IMR-90 (cell line): ENCODE results near the gene IL17B. TPM values are rescaled to one million over a fixed set of nuclear protein-coding genes. Genes with fewer than 3 reads are reported as not detected.

Experiments used
- ATAC-seq: fragments of 200-7000 bp; cut with Tn5 transposase; 2 replicates; pipeline ENCODE4 v1.9.1; 2020; ENCODE audit warnings: low read depth, mild to moderate bottlenecking, moderate library complexity
- BruUV-seq: library from RNA; stranded (reverse); fragments of 400-500 nt; replicated peaks from 2 replicates; lab custom pipeline; 2021; lab: Mats Ljungman, UMichigan
- CTCF ChIA-PET: fragments of 300-600 bp; formaldehyde crosslinking; extraction: SDS; loops from one replicate; lab custom pipeline; 2021; ENCODE audit warnings: antibody characterized with exemption; lab: Yijun Ruan, JAX
- POLR2A ChIA-PET: fragments of 300-600 bp; sonication (Branson Sonifier 250); formaldehyde crosslinking; loops from one replicate; lab custom pipeline; 2022; ENCODE audit warnings: antibody characterized with exemption; ENCODE audit not compliant: unreplicated experiment; lab: Charles Lee
- DNase-seq: peaks from one replicate; pipeline ENCODE4 v3.0.0; 2013
- H2AFZ ChIP-seq: replicated peaks from 2 replicates; pipeline ENCODE3; 2013; ENCODE audit warnings: low read length, mild to moderate bottlenecking; ENCODE audit not compliant: poor library complexity
- H2AK5ac ChIP-seq: 2 replicates; pipeline ENCODE4 v1.6.1; 2013; ENCODE audit warnings: low read depth, low read length, inconsistent platforms
- H2AK9ac ChIP-seq: replicated peaks from 2 replicates; pipeline ENCODE3; 2013; ENCODE audit warnings: mild to moderate bottlenecking, low read depth, low read length, moderate library complexity; ENCODE audit not compliant: poor library complexity
- H2BK120ac ChIP-seq: 2 replicates; pipeline ENCODE4 v1.6.1; 2013; ENCODE audit warnings: low read depth, low read length, inconsistent platforms
- H2BK15ac ChIP-seq: 3 replicates; pipeline ENCODE4 v1.6.1; 2013; ENCODE audit warnings: low read depth, low read length, inconsistent platforms
- H2BK20ac ChIP-seq: 2 replicates; pipeline ENCODE4 v1.6.1; 2013; ENCODE audit warnings: low read depth, mild to moderate bottlenecking, inconsistent platforms, low read length, moderate library complexity
- H2BK5ac ChIP-seq: 2 replicates; pipeline ENCODE4 v1.6.1; 2013; ENCODE audit warnings: mild to moderate bottlenecking, low read depth, low read length, inconsistent platforms; ENCODE audit not compliant: poor library complexity, severe bottlenecking
- H3K14ac ChIP-seq: replicated peaks from 2 replicates; pipeline ENCODE4 v1.6.1; 2013; ENCODE audit warnings: low read depth, low read length, inconsistent platforms
- H3K18ac ChIP-seq: 2 replicates; pipeline ENCODE4 v1.6.1; 2013; ENCODE audit warnings: low read depth, low read length, control low read depth
- H3K23ac ChIP-seq: 2 replicates; pipeline ENCODE4 v1.6.1; 2013; ENCODE audit warnings: low read depth, low read length, inconsistent platforms
- H3K27ac ChIP-seq: 2 replicates; pipeline ENCODE4 v1.5.1; 2013; ENCODE audit warnings: mild to moderate bottlenecking, control low read depth, low read length; ENCODE audit not compliant: insufficient read depth
- H3K27me3 ChIP-seq: 2 replicates; pipeline ENCODE4 v1.6.1; 2013; ENCODE audit warnings: low read length; ENCODE audit not compliant: control insufficient read depth, insufficient read depth
- H3K36me3 ChIP-seq: 2 replicates; pipeline ENCODE4 v1.6.1; 2013; ENCODE audit warnings: low read length, mixed read lengths; ENCODE audit not compliant: control insufficient read depth, insufficient read depth
- H3K4ac ChIP-seq: 2 replicates; pipeline ENCODE4 v1.6.1; 2013; ENCODE audit warnings: low read depth, low read length, inconsistent platforms
- H3K4me1 ChIP-seq: 2 replicates; pipeline ENCODE4 v1.6.1; 2013; ENCODE audit warnings: low read length, mixed read lengths; ENCODE audit not compliant: control insufficient read depth, insufficient read depth
- H3K4me2 ChIP-seq: 2 replicates; pipeline ENCODE4 v1.6.1; 2013; ENCODE audit warnings: low read depth, mild to moderate bottlenecking, control low read depth, low read length, moderate library complexity
- H3K4me3 ChIP-seq: 2 replicates; pipeline ENCODE4 v1.5.1; 2013; ENCODE audit warnings: low read depth, mild to moderate bottlenecking, control low read depth, low read length, moderate library complexity; ENCODE audit not compliant: insufficient read depth
- H3K56ac ChIP-seq: 2 replicates; pipeline ENCODE4 v1.6.1; 2013; ENCODE audit warnings: low read length, inconsistent platforms; ENCODE audit not compliant: insufficient read depth; ENCODE audit errors: extremely low read depth
- H3K79me1 ChIP-seq, 2 experiments: 2 replicates each; pipeline ENCODE4 v1.6.1; 2013; ENCODE audit warnings: low read length in 2 of 2, inconsistent platforms in 1 of 2, low read depth in 1 of 2
- H3K9ac ChIP-seq: 2 replicates; pipeline ENCODE4 v1.6.1; 2013; ENCODE audit warnings: low read depth, low read length, control low read depth
- H3K9me1 ChIP-seq: 2 replicates; pipeline ENCODE4 v1.6.1; 2013; ENCODE audit warnings: low read length, inconsistent platforms; ENCODE audit not compliant: insufficient read depth
- H3K9me3 ChIP-seq: 2 replicates; pipeline ENCODE4 v1.6.1; 2013; ENCODE audit warnings: low read length; ENCODE audit not compliant: control insufficient read depth, insufficient read depth
- H4K20me1 ChIP-seq: 2 replicates; pipeline ENCODE4 v1.6.1; 2013; ENCODE audit warnings: low read length, inconsistent platforms; ENCODE audit not compliant: insufficient read depth
- H4K5ac ChIP-seq: 2 replicates; pipeline ENCODE4 v1.6.1; 2013; ENCODE audit warnings: mild to moderate bottlenecking, low read depth, low read length, control low read depth
- H4K8ac ChIP-seq, 2 experiments: 2 replicates each; pipeline ENCODE4 v1.6.1; 2013; ENCODE audit warnings: low read depth in 2 of 2, low read length in 2 of 2, control low read depth in 1 of 2, inconsistent platforms in 1 of 2
- H4K91ac ChIP-seq: 2 replicates; pipeline ENCODE4 v1.6.1; 2013; ENCODE audit warnings: low read depth, low read length, inconsistent platforms; ENCODE audit not compliant: insufficient read depth
- CHD1 ChIP-seq: IDR thresholded peaks from 2 replicates; pipeline ENCODE4 v1.6.1; 2012; ENCODE audit warnings: low read depth, low read length, improper control_type of control experiment
- MAFK ChIP-seq: IDR thresholded peaks from 2 replicates; pipeline ENCODE4 v1.6.1; 2012; ENCODE audit warnings: low read depth, low read length, improper control_type of control experiment
- SMC3 ChIP-seq: fragments of 150-350 bp; IDR thresholded peaks from 2 replicates; pipeline ENCODE4 v1.6.1; 2016; ENCODE audit warnings: low read depth, mild to moderate bottlenecking, antibody characterized with exemption, low read length, moderate library complexity
- USF2 ChIP-seq: fragments of 150-350 bp; IDR thresholded peaks from 2 replicates; pipeline ENCODE4 v1.6.1; 2017; ENCODE audit warnings: mild to moderate bottlenecking, antibody characterized with exemption, low read length, low read depth
- WGBS, 2 experiments: methylation state at CpG; one replicate each; pipeline versions ENCODE4 v1.1.5 to v1.1.7; 2013; ENCODE audit warnings: missing lambda C conversion rate in 2 of 2; ENCODE audit not compliant: insufficient read length in 1 of 2; ENCODE audit errors: extremely low coverage in 2 of 2; 5-methylcytosine and 5-hydroxymethylcytosine counted together
- dilution Hi-C: fragments of 300-500 bp; cut with HindIII; formaldehyde crosslinking; loops from one replicate; pipeline ENCODE4 v1.14.3; 2018; ENCODE audit warnings: low sequenced_read_pairs; ENCODE audit not compliant: unreplicated experiment
- in situ Hi-C: fragments of 300-500 bp; cut with MboI; formaldehyde crosslinking; loops from 3 replicates; pipeline ENCODE4 v1.14.3; 2019; ENCODE audit warnings: low sequenced_read_pairs, inconsistent platforms, mixed read lengths
- intact Hi-C: fragments of 100-400 bp; cut with micrococcal nuclease; formaldehyde crosslinking; loops from 2 replicates; pipeline ENCODE4 v1.10.0; 2022
- polyA plus RNA-seq, 3 experiments: library from polyadenylated mRNA; depleted of rRNA; stranded (reverse); fragments of >200 nt; gene quantifications; 2 replicates each; pipeline ENCODE4 v1.2.3, GENCODE V29; 2012; ENCODE audit warnings: low replicate concordance in 1 of 3
- total RNA-seq: library from RNA; depleted of rRNA; stranded (reverse); fragments of >200 nt; gene quantifications from 2 replicates; pipeline ENCODE4 v1.2.3, GENCODE V29; 2012

The IL17B gene
- total and polyA plus RNA-seq, 2 of the 4 experiments (the other 2 are of a cell fraction): 0.31 TPM; not detected in 1

DNA sequence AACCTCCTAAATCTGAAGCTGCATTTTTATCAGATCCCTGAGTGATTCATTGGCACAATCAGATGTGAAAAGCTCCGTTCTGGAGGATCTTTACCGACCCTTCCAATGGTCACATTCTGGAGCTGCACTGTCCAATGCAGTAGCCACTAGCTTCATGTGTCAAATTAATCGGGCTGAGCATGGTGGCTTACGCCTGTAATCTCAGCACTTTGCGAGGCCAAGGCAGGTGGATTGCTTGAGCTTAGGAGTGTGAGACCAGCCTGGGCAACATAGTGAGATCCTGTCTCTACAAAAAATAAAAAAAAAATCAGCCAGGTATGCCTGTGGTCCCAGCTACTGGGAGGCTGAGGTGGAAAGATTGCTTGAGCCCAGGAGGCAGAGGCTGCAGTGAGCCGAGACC is 3.7 kb downstream of the IL17B start:
- ChIA-PET CTCF (interaction anchor here (1.8 kb wide), 1 partner anchor 58 kb away, joined by 7 read pairs; no protein-coding TSS in a partner anchor), POLR2A (interaction anchor here (1.2 kb wide), 1 partner anchor 49 kb away, joined by 3 read pairs; no protein-coding TSS in a partner anchor)
- Histone ChIP-seq H3K27ac (no peak overlapping the region), H3K9me1 (0 out of 2 replicates have a peak, but pooled peaks cover 5% of the 10 kb centered on the region), H3K27me3 (no peaks in the 10 kb centered on the region), H4K8ac (no peak overlapping the region), H3K23ac (no peak overlapping the region), H3K4me3 (no peak overlapping the region), H3K9ac (no peak overlapping the region), H3K36me3 (no peaks in the 10 kb centered on the region), H3K56ac (no peak overlapping the region), H2AK5ac (no peak overlapping the region), H3K14ac (no peak overlapping the region), H2BK5ac (no peak overlapping the region), H3K9me3 (no peaks in the 10 kb centered on the region), H3K79me1 (no peaks in the 10 kb centered on the region), H3K18ac (no peak overlapping the region), H3K4me1 (no peaks in the 10 kb centered on the region), H4K5ac (no peak overlapping the region), H2BK20ac (no peak overlapping the region), H3K4ac (no peak overlapping the region), H2AK9ac (no peak overlapping the region), H3K4me2 (no peak overlapping the region), H2BK120ac (no peak overlapping the region), H4K91ac (no peak overlapping the region), H2BK15ac (no peak overlapping the region), H4K20me1 (no peaks in the 10 kb centered on the region), H2AFZ (no peak overlapping the region)
- dilution Hi-C loops (no loop called here), in situ Hi-C loops (no loop called here), intact Hi-C loops (no loop called here)
- WGBS, 2 experiments: 93% methylated on average over 5 of the region's 6 CpGs; no CpG with 5 or more reads in 1 of the 2 experiments
- ATAC-seq: no peak
- TF ChIP-seq CHD1 (no peak), MAFK (no peak), USF2 (no peak), SMC3 (no peak)
- no peak for DNase-seq
- BruUV-seq: no TSS peak
